Thoracic aorta (tissue), 2 donors: ENCODE measurements around the gene RIC8A. TPM values are rescaled to one million over a fixed set of nuclear protein-coding genes. Genes with fewer than 3 reads are reported as not detected.

Experiments
- ATAC-seq: fragments of 150-250 bp; one replicate; pipeline ENCODE4 v1.8.0; 2017; ENCODE audit warnings: low read depth; ENCODE audit not compliant: insufficient number of reproducible peaks, low FRiP score
- DNase-seq: peaks from one replicate; pipeline ENCODE4 v3.0.0-alpha.2; 2020; ENCODE audit warnings: low spot score
- H3K27ac ChIP-seq, 2 donors: fragments of 200-600 bp; sonication (generic); 1 replicate in 1 of 2; 2 replicates in 1 of 2; pipeline ENCODE4 v1.5.1; 2016; ENCODE audit warnings: mild to moderate bottlenecking in 2 of 2, moderate library complexity in 2 of 2
- H3K27me3 ChIP-seq: fragments of 200-600 bp; sonication (generic); replicated peaks from 2 replicates; pipeline ENCODE4 v1.6.0; 2016; ENCODE audit warnings: mild to moderate bottlenecking; ENCODE audit not compliant: insufficient read depth
- H3K36me3 ChIP-seq: fragments of 200-600 bp; sonication (generic); one replicate; pipeline ENCODE4 v1.5.1; 2016
- H3K4me1 ChIP-seq, 2 donors: fragments of 200-600 bp; sonication (generic); 1 replicate in 1 of 2; 2 replicates in 1 of 2; pipeline versions ENCODE4 v1.5.1 to v1.6.0; 2016; ENCODE audit warnings: low read depth in 2 of 2, mild to moderate bottlenecking in 1 of 2; ENCODE audit not compliant: control insufficient read depth in 1 of 2
- H3K4me3 ChIP-seq: fragments of 200-600 bp; sonication (generic); 2 replicates; pipeline ENCODE4 v1.5.1; 2016; ENCODE audit warnings: mild to moderate bottlenecking
- H3K9me3 ChIP-seq: fragments of 200-600 bp; sonication (generic); 2 replicates; pipeline ENCODE4 v1.5.1; 2016
- CTCF ChIP-seq: fragments of 200-600 bp; sonication (generic); IDR thresholded peaks from one replicate; pipeline ENCODE4 v1.5.1; 2019; ENCODE audit warnings: antibody characterized with exemption
- total RNA-seq, 2 donors: library from RNA; depleted of rRNA; stranded (reverse); fragments of >200 nt; gene quantifications; one replicate each; pipeline versions ENCODE4 v1.1.0 to v1.2.3, GENCODE V29; 2016

The RIC8A gene
- total RNA-seq, 2 donors from 2014 or later: 79.4 to 102 TPM

DNA sequence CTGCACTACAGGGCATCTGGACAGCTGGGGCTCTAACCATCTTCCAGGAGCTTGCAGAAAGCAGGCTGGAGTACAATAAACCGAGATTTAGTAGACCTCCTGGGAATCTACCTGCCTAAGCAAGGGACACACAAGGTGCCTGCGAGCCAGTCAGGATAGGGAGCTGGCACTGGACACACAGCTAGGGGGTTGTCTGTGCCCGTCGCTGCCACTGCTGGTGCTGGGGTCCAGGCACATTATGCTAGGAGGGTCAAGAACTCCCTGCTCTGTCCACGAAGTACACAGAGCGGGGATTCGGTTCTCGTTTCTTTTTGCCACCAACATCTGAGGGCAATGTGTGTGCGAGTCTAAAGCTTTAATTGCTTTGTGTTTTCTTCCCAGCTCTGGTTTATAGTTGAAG is 4.2 kb downstream of the RIC8A start:
- Histone ChIP-seq H3K27ac (no peak overlapping the region), H3K36me3 (peaks cover 52% of the 10 kb centered on the region), H3K9me3 (no peaks in the 10 kb centered on the region), H3K27me3 (no peaks in the 10 kb centered on the region), H3K4me3 (no peak overlapping the region), H3K4me1 (peaks cover 18 to 30% of the 10 kb centered on the region in 2 donors)
- DNase-seq: no peak
- TF ChIP-seq CTCF: no peak
- no peak for ATAC-seq

- TF ChIP-seq CTCF: no peak
- Histone ChIP-seq H3K36me3 (peaks cover 52% of the 10 kb centered on the region), H3K4me3 (no peak overlapping the region), H3K4me1 (peaks cover 18 to 30% of the 10 kb centered on the region in 2 donors), H3K27ac (no peak overlapping the region), H3K27me3 (no peaks in the 10 kb centered on the region), H3K9me3 (no peaks in the 10 kb centered on the region)
- DNase-seq (no peak), ATAC-seq (no peak)
These were observed 4.9 kb downstream of the RIC8A start for GRCh38 chr11:212150-213100.

DNA sequence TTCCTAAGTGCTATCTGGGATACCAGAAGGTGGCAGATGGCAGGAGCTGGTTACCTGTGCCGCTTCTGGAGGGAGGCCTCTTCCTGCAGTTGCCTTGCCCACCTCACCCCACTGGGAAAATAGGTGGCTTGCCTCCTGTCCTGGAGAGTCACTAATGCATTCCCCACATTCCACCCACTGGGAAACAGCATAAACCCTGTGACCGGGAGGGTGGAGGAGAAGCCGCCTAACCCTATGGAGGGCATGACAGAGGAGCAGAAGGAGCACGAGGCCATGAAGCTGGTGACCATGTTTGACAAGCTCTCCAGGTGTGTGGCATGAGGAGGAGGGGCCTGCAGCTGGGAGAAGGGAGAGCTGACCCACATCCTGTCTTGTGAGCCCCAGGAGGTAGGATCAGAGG is 5.6 kb downstream of the RIC8A start:
- no peak for DNase-seq
- H3K9me3 ChIP-seq: no peaks in the 10 kb centered on the region
- peaks cover 53% of the 10 kb centered on the region for H3K36me3 ChIP-seq

DNA sequence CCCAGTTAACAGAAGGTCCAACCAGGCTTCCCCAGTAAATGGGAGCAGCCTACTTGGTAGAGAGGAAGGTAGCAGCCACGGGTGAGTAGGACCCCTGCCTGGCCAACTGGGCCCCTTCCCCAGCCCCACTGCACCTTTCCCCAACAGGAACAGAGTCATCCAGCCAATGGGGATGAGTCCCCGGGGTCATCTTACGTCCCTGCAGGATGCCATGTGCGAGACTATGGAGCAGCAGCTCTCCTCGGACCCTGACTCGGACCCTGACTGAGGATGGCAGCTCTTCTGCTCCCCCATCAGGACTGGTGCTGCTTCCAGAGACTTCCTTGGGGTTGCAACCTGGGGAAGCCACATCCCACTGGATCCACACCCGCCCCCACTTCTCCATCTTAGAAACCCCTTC is 6.6 kb downstream of the RIC8A start:
- no peaks in the 10 kb centered on the region for H3K9me3 ChIP-seq
- no peaks in the 10 kb centered on the region for H3K27me3 ChIP-seq
- peaks cover 18 to 29% of the 10 kb centered on the region in 2 donors for H3K4me1 ChIP-seq
- peaks cover 59% of the 10 kb centered on the region for H3K36me3 ChIP-seq
- no peak overlapping the region for H3K4me3 ChIP-seq
- DNase-seq (no peak), ATAC-seq (no peak)
- TF ChIP-seq CTCF: no peak
- no peak overlapping the region for H3K27ac ChIP-seq

More for the DNA sequence above, 5.6 kb downstream of the RIC8A start:
- H3K4me3 ChIP-seq: no peak overlapping the region
- no peak for TF ChIP-seq CTCF
- peaks cover 18 to 30% of the 10 kb centered on the region in 2 donors for H3K4me1 ChIP-seq
- no peak overlapping the region for H3K27ac ChIP-seq
- no peaks in the 10 kb centered on the region for H3K27me3 ChIP-seq
- no peak for ATAC-seq

DNA sequence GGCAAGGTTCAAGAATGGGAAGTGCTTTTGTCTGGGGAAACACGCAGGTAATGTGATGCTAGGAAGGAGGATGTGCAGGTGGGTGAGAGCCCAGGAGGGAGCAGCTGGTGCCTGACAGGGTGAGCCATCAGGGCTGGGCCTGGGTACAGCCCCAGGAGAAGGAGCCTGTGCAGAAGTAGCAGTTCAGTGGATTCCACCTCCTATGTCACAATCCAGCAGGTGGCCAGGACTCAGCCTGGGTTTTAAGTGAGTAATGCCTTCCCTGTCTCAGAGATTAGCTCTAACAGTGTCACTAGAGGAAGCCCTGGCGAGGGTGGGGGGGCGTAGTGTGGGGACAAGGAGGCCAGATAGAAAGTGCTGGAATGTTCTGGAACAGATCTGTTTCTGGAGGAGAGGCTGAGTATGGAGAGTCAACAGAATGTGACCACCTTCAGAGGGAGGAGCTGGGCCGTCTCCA is 8.1 kb downstream of the RIC8A start:
- ATAC-seq (no peak), DNase-seq (no peak)
- peaks cover 55% of the 10 kb centered on the region for H3K36me3 ChIP-seq
- H3K4me3 ChIP-seq: no peak overlapping the region
- no peak overlapping the region for H3K27ac ChIP-seq
- peaks cover 4 to 14% of the 10 kb centered on the region in 2 donors for H3K4me1 ChIP-seq
- TF ChIP-seq CTCF: no peak
- no peaks in the 10 kb centered on the region for H3K9me3 ChIP-seq
- no peaks in the 10 kb centered on the region for H3K27me3 ChIP-seq
